Panc1 (cell line): Measurements from ENCODE around the gene SLIT3. TPM values are rescaled to one million over a fixed set of nuclear protein-coding genes. Genes with fewer than 3 reads are reported as not detected.
"Not testable (repeated sequence)": the region's sequence is repeated elsewhere in the genome, so short reads cannot be mapped to it uniquely, and the experiment has no call there.

Experiments
- ATAC-seq: fragments of 200-7000 bp; cut with Tn5 transposase; 2 replicates; pipeline ENCODE4 v1.9.1; 2020; ENCODE audit warnings: mild to moderate bottlenecking, moderate library complexity
- BruUV-seq: library from RNA; stranded (reverse); fragments of 400-500 nt; replicated peaks from 2 replicates; lab custom pipeline; 2021; lab: Mats Ljungman, UMichigan
- CTCF ChIA-PET: fragments of 300-600 bp; sonication (Branson Sonifier 250); formaldehyde crosslinking; loops from one replicate; lab custom pipeline; 2022; ENCODE audit warnings: antibody characterized with exemption; lab: Charles Lee
- POLR2A ChIA-PET: fragments of 300-600 bp; sonication (Branson Sonifier 250); formaldehyde crosslinking; loops from one replicate; lab custom pipeline; 2022; ENCODE audit warnings: antibody characterized with exemption; lab: Charles Lee
- DNase-seq: peaks from one replicate; pipeline ENCODE4 v3.0.0-alpha.2; 2010; ENCODE audit warnings: low read depth, low spot score
- H3K27ac ChIP-seq: 2 replicates; pipeline ENCODE4 v1.5.1; 2011; ENCODE audit warnings: mild to moderate bottlenecking, low read length, inconsistent platforms
- H3K27me3 ChIP-seq: fragments of 200-500 bp; sonication (Bioruptor generic); 2 replicates; pipeline ENCODE4 v1.6.0; 2014; ENCODE audit warnings: low read length, inconsistent platforms; ENCODE audit not compliant: control insufficient read depth, insufficient read depth
- H3K36me3 ChIP-seq: fragments of 200-500 bp; sonication (Bioruptor generic); 2 replicates; pipeline ENCODE4 v1.5.1; 2014; ENCODE audit warnings: inconsistent platforms, mild to moderate bottlenecking, low read length, moderate library complexity; ENCODE audit not compliant: control insufficient read depth, insufficient read depth
- H3K4me1 ChIP-seq: 2 replicates; pipeline ENCODE4 v1.5.1; 2011; ENCODE audit warnings: inconsistent platforms, mild to moderate bottlenecking, low read length, moderate library complexity; ENCODE audit not compliant: control insufficient read depth, insufficient read depth
- H3K4me3 ChIP-seq, 2 experiments: 2 replicates each; pipeline ENCODE4 v1.5.1; 2011 to 2012; ENCODE audit warnings: low read depth in 2 of 2, low read length in 2 of 2, mild to moderate bottlenecking in 2 of 2, inconsistent platforms in 1 of 2, moderate library complexity in 1 of 2
- H3K9me3 ChIP-seq: fragments of 200-500 bp; sonication (Bioruptor generic); 2 replicates; pipeline ENCODE4 v1.5.1; 2014; ENCODE audit warnings: low read depth, mild to moderate bottlenecking, inconsistent platforms, low read length, moderate library complexity; ENCODE audit not compliant: control insufficient read depth, insufficient read depth
- CTCF ChIP-seq: fragments of 450-650 bp; IDR thresholded peaks from 2 replicates; pipeline ENCODE4 v1.5.1; 2017; ENCODE audit warnings: mild to moderate bottlenecking
- POLR2AphosphoS5 ChIP-seq: IDR thresholded peaks from 2 replicates; pipeline ENCODE4 v1.6.1; 2012; ENCODE audit warnings: mild to moderate bottlenecking, low read depth, low read length, moderate library complexity
- SIN3A ChIP-seq: IDR thresholded peaks from 2 replicates; pipeline ENCODE4 v1.6.1; 2012; ENCODE audit warnings: low read depth, mild to moderate bottlenecking, low read length, moderate library complexity, borderline replicate concordance; ENCODE audit not compliant: insufficient read depth
- TCF7L2 ChIP-seq: IDR thresholded peaks from 2 replicates; pipeline ENCODE4 v1.6.1; 2011; ENCODE audit warnings: mild to moderate bottlenecking, low read depth, low read length, inconsistent platforms
- in situ Hi-C: cut with HindIII; loops from 2 replicates; pipeline ENCODE4 v1.10.0; 2016; ENCODE audit warnings: low sequenced_read_pairs, low pct_unique_long_range_greater_than_20kb
- intact Hi-C: fragments of 100-400 bp; cut with micrococcal nuclease; formaldehyde crosslinking; loops from one replicate; pipeline ENCODE4 v1.10.0; 2022; ENCODE audit not compliant: unreplicated experiment
- total RNA-seq: library from RNA; stranded (reverse); gene quantifications from one replicate; pipeline ENCODE4 v1.2.1, GENCODE V29; 2021; ENCODE audit not compliant: unreplicated experiment
- TF ChIP-seq, protein P1 (sequence below), 2 experiments: IDR thresholded peaks; 2 replicates each; pipeline ENCODE4 v1.6.1; 2011 to 2012; ENCODE audit warnings: low read depth in 2 of 2, control low read depth in 1 of 2, low read length in 1 of 2, mild to moderate bottlenecking in 1 of 2, moderate library complexity in 1 of 2; ENCODE audit not compliant: insufficient read depth in 1 of 2

SLIT3 gene
- total RNA-seq, 1 experiment from 2014 or later: 26.4 TPM

GRCh38 chr5:169105582-169105981 lies 195.4 kb downstream of the SLIT3 start:
- H3K9me3 ChIP-seq, H3K27me3 ChIP-seq, H3K27ac ChIP-seq, POLR2A ChIA-PET, H3K4me3 ChIP-seq, BruUV-seq, in situ Hi-C loops, ATAC-seq, intact Hi-C loops, H3K4me1 ChIP-seq, H3K36me3 ChIP-seq, DNase-seq, CTCF ChIA-PET: not testable (repeated sequence)

GRCh38 chr5:169104937-169105494 lies 195.9 kb downstream of the SLIT3 start:
- BruUV-seq: no TSS peak
- Histone ChIP-seq H3K4me1 (no peaks in the 10 kb centered on the region), H3K36me3 (no peaks in the 10 kb centered on the region), H3K4me3 (no peak overlapping the region), H3K27me3 (no peaks in the 10 kb centered on the region), H3K9me3 (no peaks in the 10 kb centered on the region), H3K27ac (no peak overlapping the region)
- intact Hi-C loops (no loop called here), in situ Hi-C loops (no loop called here)
- ChIA-PET POLR2A (no interaction called here), CTCF (no interaction called here)
- no peak for ATAC-seq
- DNase-seq: no peak
- TF ChIP-seq, protein P1, sequence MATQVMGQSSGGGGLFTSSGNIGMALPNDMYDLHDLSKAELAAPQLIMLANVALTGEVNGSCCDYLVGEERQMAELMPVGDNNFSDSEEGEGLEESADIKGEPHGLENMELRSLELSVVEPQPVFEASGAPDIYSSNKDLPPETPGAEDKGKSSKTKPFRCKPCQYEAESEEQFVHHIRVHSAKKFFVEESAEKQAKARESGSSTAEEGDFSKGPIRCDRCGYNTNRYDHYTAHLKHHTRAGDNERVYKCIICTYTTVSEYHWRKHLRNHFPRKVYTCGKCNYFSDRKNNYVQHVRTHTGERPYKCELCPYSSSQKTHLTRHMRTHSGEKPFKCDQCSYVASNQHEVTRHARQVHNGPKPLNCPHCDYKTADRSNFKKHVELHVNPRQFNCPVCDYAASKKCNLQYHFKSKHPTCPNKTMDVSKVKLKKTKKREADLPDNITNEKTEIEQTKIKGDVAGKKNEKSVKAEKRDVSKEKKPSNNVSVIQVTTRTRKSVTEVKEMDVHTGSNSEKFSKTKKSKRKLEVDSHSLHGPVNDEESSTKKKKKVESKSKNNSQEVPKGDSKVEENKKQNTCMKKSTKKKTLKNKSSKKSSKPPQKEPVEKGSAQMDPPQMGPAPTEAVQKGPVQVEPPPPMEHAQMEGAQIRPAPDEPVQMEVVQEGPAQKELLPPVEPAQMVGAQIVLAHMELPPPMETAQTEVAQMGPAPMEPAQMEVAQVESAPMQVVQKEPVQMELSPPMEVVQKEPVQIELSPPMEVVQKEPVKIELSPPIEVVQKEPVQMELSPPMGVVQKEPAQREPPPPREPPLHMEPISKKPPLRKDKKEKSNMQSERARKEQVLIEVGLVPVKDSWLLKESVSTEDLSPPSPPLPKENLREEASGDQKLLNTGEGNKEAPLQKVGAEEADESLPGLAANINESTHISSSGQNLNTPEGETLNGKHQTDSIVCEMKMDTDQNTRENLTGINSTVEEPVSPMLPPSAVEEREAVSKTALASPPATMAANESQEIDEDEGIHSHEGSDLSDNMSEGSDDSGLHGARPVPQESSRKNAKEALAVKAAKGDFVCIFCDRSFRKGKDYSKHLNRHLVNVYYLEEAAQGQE (IDR thresholded peaks at IDR 0.05; ENCODE audit: insufficient read depth in 1 of 2, low read depth in 2 of 2, low read length in 1 of 2): no peak

DNA sequence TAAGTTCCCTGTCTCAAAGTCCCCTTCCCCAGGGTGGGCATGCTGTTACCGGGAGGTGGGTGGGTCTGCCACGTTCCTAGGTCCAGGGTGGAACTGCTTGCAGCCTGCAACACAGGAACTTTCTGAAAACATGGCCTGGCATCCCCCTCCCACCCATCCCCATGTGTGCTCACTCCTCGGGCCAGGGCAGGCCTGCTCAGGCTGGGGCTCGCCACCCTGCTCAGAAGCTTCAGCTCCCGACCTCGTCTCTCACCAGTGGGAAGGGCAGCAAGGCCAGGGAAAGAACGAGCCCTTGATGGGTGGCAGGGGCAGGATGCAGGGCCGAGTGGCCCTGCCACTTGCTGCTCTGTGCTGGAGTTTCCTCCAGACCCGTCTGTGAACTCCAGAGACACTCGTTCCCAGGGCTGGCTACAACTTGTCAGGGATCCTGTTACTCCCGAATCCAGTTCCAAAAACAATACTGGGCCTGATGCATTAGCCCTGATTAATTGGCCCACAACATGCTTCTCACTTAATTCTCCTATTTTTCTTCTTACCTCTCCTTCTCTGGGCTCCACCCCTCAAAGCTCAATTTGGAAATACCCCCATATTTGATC lies 197.3 kb downstream of the SLIT3 start:
- in situ Hi-C loops (no loop called here), intact Hi-C loops (no loop called here)
- ATAC-seq (no peak), DNase-seq (no peak)
- H3K27me3 ChIP-seq: no peaks in the 10 kb centered on the region
- H3K4me3 ChIP-seq: no peak overlapping the region
- TF ChIP-seq, protein P1 (IDR thresholded peaks at IDR 0.05; ENCODE audit: insufficient read depth in 1 of 2, low read depth in 2 of 2, low read length in 1 of 2): no peak
- TF ChIP-seq SIN3A (no peak), CTCF (no peak), POLR2AphosphoS5 (no peak), TCF7L2 (no peak)
- no TSS peak for BruUV-seq
- H3K4me1 ChIP-seq: no peaks in the 10 kb centered on the region
- no peak overlapping the region for H3K27ac ChIP-seq
- CTCF ChIA-PET: no interaction called here
- POLR2A ChIA-PET: no interaction called here
- H3K9me3 ChIP-seq: no peaks in the 10 kb centered on the region
- H3K36me3 ChIP-seq: no peaks in the 10 kb centered on the region
